Measurements from ENCODE around the gene MAN1C1. TPM values are rescaled to one million over a fixed set of nuclear protein-coding genes. Genes with fewer than 3 reads are reported as not detected.

Gene MAN1C1
- total and polyA plus RNA-seq, 2 donors (not counting 3 experiments of a cell fraction or from before 2014, with no cell fraction given) = 1.5 to 4.0 TPM

- ChIA-PET POLR2A (no interaction called here), CTCF (interaction anchor here (1.0 to 1.3 kb wide), 4 partner anchors 21 to 152 kb away, joined by 3 read pairs; no protein-coding TSS in a partner anchor)
Observed at GRCh38 chr1:25724966-25725365, 108.4 kb downstream of the MAN1C1 start.

More at GRCh38 chr1:25724966-25725365, 108.4 kb downstream of the MAN1C1 start:
- DNase-seq (ENCODE audit: low read depth, low spot score) (no peak), FAIRE-seq (no peak)
- H3K9me3 ChIP-seq (replicated peaks; ENCODE audit: control insufficient read depth, insufficient read depth, low read length) = no peaks in the 10 kb centered on the region
- H4K20me1 ChIP-seq (replicated peaks; ENCODE audit: control insufficient read depth, extremely low read depth, insufficient read depth, low read length) = no peaks in the 10 kb centered on the region
- H3K27ac ChIP-seq (ENCODE audit: insufficient read depth, low read depth, low read length) = no peak overlapping the region
- no TSS peak for BruUV-seq (replicated peaks)
- no peaks in the 10 kb centered on the region for H3K4me1 ChIP-seq (ENCODE audit: control insufficient read depth, extremely low read depth, insufficient read depth, low read length)
- H3K9me1 ChIP-seq (replicated peaks; ENCODE audit: control insufficient read depth, extremely low read depth, insufficient read depth, low read length) = no peaks in the 10 kb centered on the region
- H3K4me2 ChIP-seq (ENCODE audit: insufficient read depth, low read length) = no peak overlapping the region
- H3K9ac ChIP-seq (replicated peaks; ENCODE audit: extremely low read depth, insufficient read depth, low read length) = no peak overlapping the region
- H3K27me3 ChIP-seq (ENCODE audit: control insufficient read depth in 2 of 2, insufficient read depth in 2 of 2, low read length in 2 of 2) = peaks cover 3 to 11% of the 10 kb centered on the region in 2 experiments
- intact Hi-C loops (cut with micrococcal nuclease) (no loop called here), dilution Hi-C loops (cut with MboI; ENCODE audit: extremely low pct_ligation_motif_present, low sequenced_read_pairs) (no loop called here)
- H2AFZ ChIP-seq (ENCODE audit: low read depth, low read length) = no peak overlapping the region
- TF ChIP-seq JUN (IDR thresholded peaks at IDR 0.05; ENCODE audit: borderline replicate concordance, insufficient read depth, insufficient read length, low read depth) (no peak), MAX (IDR thresholded peaks at IDR 0.05; ENCODE audit: insufficient read depth, insufficient read length) (no peak), POLR2A (IDR thresholded peaks at IDR 0.05; ENCODE audit: low read depth, low read length) (no peak), MYC (IDR thresholded peaks at IDR 0.05; ENCODE audit: low read depth, low read length) (no peak), POLR2AphosphoS5 (IDR thresholded peaks at IDR 0.05; ENCODE audit: insufficient read depth, low read depth, low read length) (no peak), GATA2 (IDR thresholded peaks at IDR 0.05; ENCODE audit: insufficient read depth, insufficient read length, low read depth, low read length) (no peak), CTCF (IDR thresholded peaks at IDR 0.05; ENCODE audit: extremely low read depth in 1 of 2, insufficient read depth in 1 of 2, low read depth in 1 of 2, low read length in 2 of 2) (no peak), FOS (IDR thresholded peaks at IDR 0.05; ENCODE audit: borderline replicate concordance, insufficient read depth, low read length) (no peak)
- H3K36me3 ChIP-seq (ENCODE audit: control insufficient read depth in 2 of 2, extremely low read depth in 1 of 2, insufficient read depth in 2 of 2, low read length in 2 of 2) = no peaks in the 10 kb centered on the region
- H3K4me3 ChIP-seq (replicated peaks in 1 of 3; ENCODE audit: insufficient read depth in 1 of 3, low read depth in 1 of 3, low read length in 3 of 3) = no peak overlapping the region
- no peaks in the 10 kb centered on the region for H3K79me2 ChIP-seq (ENCODE audit: control insufficient read depth, insufficient read depth, low read length)

All from endothelial cell of umbilical vein (primary cell).